Lung microvascular endothelial cell (primary cell): Measurements from ENCODE around the gene SERINC5. TPM values are rescaled to one million over a fixed set of nuclear protein-coding genes. Genes with fewer than 3 reads are reported as not detected.

ENCODE experiments used
- DNase-seq, 2 donors: peaks; one replicate each; pipeline versions ENCODE4 v3.0.0 to v3.0.0-alpha.2; 2010; ENCODE audit warnings: low read depth in 2 of 2
- total RNA-seq: library from RNA; depleted of rRNA; stranded (reverse); fragments of >200 nt; gene quantifications from 2 replicates; pipeline ENCODE4 v1.2.1, GENCODE V29; 2014

Gene SERINC5
- total RNA-seq, 1 donor from 2014 or later, result 20.4 TPM

GRCh38 chr5:80254767-80255430 lies 949 bp downstream of the SERINC5 start:
- peak; percentile 23 to 33 for DNase-seq

GRCh38 chr5:80251636-80252035 lies 4.2 kb downstream of the SERINC5 start:
- no peak for DNase-seq

- DNase-seq, result no peak
Measured at GRCh38 chr5:80250801-80251200, 5.0 kb downstream of the SERINC5 start.

GRCh38 chr5:80249901-80250300 lies 5.9 kb downstream of the SERINC5 start:
- peak in 1 of 2 donors; percentile 62 for DNase-seq

GRCh38 chr5:80248378-80248777 lies 7.5 kb downstream of the SERINC5 start:
- no peak for DNase-seq

- DNase-seq, result peak; percentile 61 to 89
Measured at GRCh38 chr5:80246995-80247729, 8.7 kb downstream of the SERINC5 start.

- DNase-seq, result peak in 1 of 2 donors; percentile 38
Measured at GRCh38 chr5:80246001-80246758, 9.7 kb downstream of the SERINC5 start.

- no peak for DNase-seq
Measured at GRCh38 chr5:80243567-80243966, 12.3 kb downstream of the SERINC5 start.

GRCh38 chr5:80242849-80243248 lies 13.0 kb downstream of the SERINC5 start:
- DNase-seq, result no peak

- no peak for DNase-seq
Measured at GRCh38 chr5:80240368-80240986, 15.4 kb downstream of the SERINC5 start.

GRCh38 chr5:80239680-80240367 lies 16.0 kb downstream of the SERINC5 start:
- no peak for DNase-seq

- DNase-seq, result peak; percentile 70 to 73
Measured at GRCh38 chr5:80238778-80239679, 16.8 kb downstream of the SERINC5 start.

GRCh38 chr5:80238097-80238496 lies 17.8 kb downstream of the SERINC5 start:
- no peak for DNase-seq

- DNase-seq, result no peak
Measured at GRCh38 chr5:80237243-80237642, 18.6 kb downstream of the SERINC5 start.

- no peak for DNase-seq
Measured at GRCh38 chr5:80234116-80234948, 21.5 kb downstream of the SERINC5 start.

- no peak for DNase-seq
Measured at GRCh38 chr5:80231693-80232092, 24.2 kb downstream of the SERINC5 start.

GRCh38 chr5:80231243-80231642 lies 24.6 kb downstream of the SERINC5 start:
- DNase-seq, result no peak

GRCh38 chr5:80230269-80230992 lies 25.4 kb downstream of the SERINC5 start:
- no peak for DNase-seq

- peak in 1 of 2 donors; percentile 7 for DNase-seq
Measured at GRCh38 chr5:80229902-80230255, 26.0 kb downstream of the SERINC5 start.
